NCI-H774 (cell line): ENCODE data around the gene RALGPS1.

Source experiments
- DNase-seq: peaks from one replicate; lab custom pipeline; 2025; lab: John Stamatoyannopoulos, UW

The RALGPS1 gene

GRCh38 chr9:127209220-127209619 lies 294.6 kb downstream of the RALGPS1 start:
- DNase-seq: no peak

- DNase-seq: no peak
These were observed 295.5 kb downstream of the RALGPS1 start for GRCh38 chr9:127209948-127210640.

- no peak for DNase-seq
These were observed 296.5 kb downstream of the RALGPS1 start for GRCh38 chr9:127210851-127211730.

GRCh38 chr9:127211983-127212382 lies 297.4 kb downstream of the RALGPS1 start:
- no peak for DNase-seq

GRCh38 chr9:127212453-127212852 lies 297.9 kb downstream of the RALGPS1 start:
- no peak for DNase-seq

- DNase-seq: no peak
These were observed 299.3 kb downstream of the RALGPS1 start for GRCh38 chr9:127213859-127214258.

- peak; percentile 75 for DNase-seq
These were observed 300.1 kb downstream of the RALGPS1 start for GRCh38 chr9:127214421-127215267.

GRCh38 chr9:127215268-127216209 lies 301.0 kb downstream of the RALGPS1 start:
- DNase-seq: no peak

- no peak for DNase-seq
These were observed 301.8 kb downstream of the RALGPS1 start for GRCh38 chr9:127216210-127216887.

- no peak for DNase-seq
These were observed 302.3 kb downstream of the RALGPS1 start for GRCh38 chr9:127216888-127217217.

GRCh38 chr9:127218818-127219217 lies 304.2 kb downstream of the RALGPS1 start:
- DNase-seq: no peak

- no peak for DNase-seq
These were observed 304.9 kb downstream of the RALGPS1 start for GRCh38 chr9:127219520-127219919.

GRCh38 chr9:127221695-127222094 lies 307.1 kb downstream of the RALGPS1 start:
- no peak for DNase-seq

- no peak for DNase-seq
These were observed 308.0 kb downstream of the RALGPS1 start for GRCh38 chr9:127222388-127223095.

- no peak for DNase-seq
These were observed 308.7 kb downstream of the RALGPS1 start for GRCh38 chr9:127223266-127223665.

GRCh38 chr9:127223810-127224177 lies 309.2 kb downstream of the RALGPS1 start:
- peak; percentile 32 for DNase-seq

- DNase-seq: peak; percentile 97
These were observed 309.7 kb downstream of the RALGPS1 start for GRCh38 chr9:127224178-127224882.

GRCh38 chr9:127224883-127225739 lies 310.5 kb downstream of the RALGPS1 start:
- DNase-seq: peak; percentile 91
